ENCODE measurements around the gene SCIN. TPM values are rescaled to one million over a fixed set of nuclear protein-coding genes. Genes with fewer than 3 reads are reported as not detected.
"Not testable (repeated sequence)": the region's sequence is repeated elsewhere in the genome, so short reads cannot be mapped to it uniquely, and the experiment has no call there.

The SCIN gene
- total RNA-seq, 1 experiment from 2014 or later: 28.3 TPM

GRCh38 chr7:12650080-12650479 is 79.6 kb downstream of the SCIN start:
- TF ChIP-seq, protein P1, sequence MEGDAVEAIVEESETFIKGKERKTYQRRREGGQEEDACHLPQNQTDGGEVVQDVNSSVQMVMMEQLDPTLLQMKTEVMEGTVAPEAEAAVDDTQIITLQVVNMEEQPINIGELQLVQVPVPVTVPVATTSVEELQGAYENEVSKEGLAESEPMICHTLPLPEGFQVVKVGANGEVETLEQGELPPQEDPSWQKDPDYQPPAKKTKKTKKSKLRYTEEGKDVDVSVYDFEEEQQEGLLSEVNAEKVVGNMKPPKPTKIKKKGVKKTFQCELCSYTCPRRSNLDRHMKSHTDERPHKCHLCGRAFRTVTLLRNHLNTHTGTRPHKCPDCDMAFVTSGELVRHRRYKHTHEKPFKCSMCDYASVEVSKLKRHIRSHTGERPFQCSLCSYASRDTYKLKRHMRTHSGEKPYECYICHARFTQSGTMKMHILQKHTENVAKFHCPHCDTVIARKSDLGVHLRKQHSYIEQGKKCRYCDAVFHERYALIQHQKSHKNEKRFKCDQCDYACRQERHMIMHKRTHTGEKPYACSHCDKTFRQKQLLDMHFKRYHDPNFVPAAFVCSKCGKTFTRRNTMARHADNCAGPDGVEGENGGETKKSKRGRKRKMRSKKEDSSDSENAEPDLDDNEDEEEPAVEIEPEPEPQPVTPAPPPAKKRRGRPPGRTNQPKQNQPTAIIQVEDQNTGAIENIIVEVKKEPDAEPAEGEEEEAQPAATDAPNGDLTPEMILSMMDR (IDR thresholded peaks at IDR 0.05; ENCODE audit: unreplicated experiment): no peak
- intact Hi-C loops (cut with micrococcal nuclease; ENCODE audit: unreplicated experiment): no loop called here
- Mint-ChIP-seq H3K27ac (ENCODE audit: unreplicated experiment) (peak overlapping the region; percentile 81), H3K9me3 (ENCODE audit: low read depth, unreplicated experiment) (no peaks in the 10 kb centered on the region), H3K4me3 (ENCODE audit: low read depth, unreplicated experiment) (peak overlapping the region; percentile 34), H3K4me1 (ENCODE audit: low read depth, unreplicated experiment) (peaks cover 72% of the 10 kb centered on the region), H3K27me3 (ENCODE audit: unreplicated experiment) (no peaks in the 10 kb centered on the region), H3K36me3 (ENCODE audit: insufficient read depth, unreplicated experiment) (peaks cover 27% of the 10 kb centered on the region)
- DNase-seq: peak; percentile 28
- CTCF ChIA-PET: interaction anchor here (0.5 to 1.5 kb wide), 4 partner anchors 11 to 1230 kb away, joined by 3 to 12 read pairs (median 3); partner anchors contain the start of gene ARL4A
- BruUV-seq (replicated peaks): no TSS peak

- H3K27ac Mint-ChIP-seq (ENCODE audit: unreplicated experiment): no peak overlapping the region
- H3K4me3 Mint-ChIP-seq (ENCODE audit: low read depth, unreplicated experiment): no peak overlapping the region
- no peaks in the 10 kb centered on the region for H3K27me3 Mint-ChIP-seq (ENCODE audit: unreplicated experiment)
- DNase-seq: no peak
- no peaks in the 10 kb centered on the region for H3K9me3 Mint-ChIP-seq (ENCODE audit: low read depth, unreplicated experiment)
- CTCF ChIA-PET: interaction anchor here (0.7 kb wide), 1 partner anchor 377 kb away, joined by 4 read pairs; no protein-coding TSS in a partner anchor
- intact Hi-C loops (cut with micrococcal nuclease; ENCODE audit: unreplicated experiment): no loop called here
- TF ChIP-seq, protein P1 (IDR thresholded peaks at IDR 0.05; ENCODE audit: unreplicated experiment): no peak
- H3K36me3 Mint-ChIP-seq (ENCODE audit: insufficient read depth, unreplicated experiment): peaks cover 26% of the 10 kb centered on the region
- peaks cover 51% of the 10 kb centered on the region for H3K4me1 Mint-ChIP-seq (ENCODE audit: low read depth, unreplicated experiment)
- no TSS peak for BruUV-seq (replicated peaks)
Measured at GRCh38 chr7:12653110-12653509, 82.6 kb downstream of the SCIN start.

DNA sequence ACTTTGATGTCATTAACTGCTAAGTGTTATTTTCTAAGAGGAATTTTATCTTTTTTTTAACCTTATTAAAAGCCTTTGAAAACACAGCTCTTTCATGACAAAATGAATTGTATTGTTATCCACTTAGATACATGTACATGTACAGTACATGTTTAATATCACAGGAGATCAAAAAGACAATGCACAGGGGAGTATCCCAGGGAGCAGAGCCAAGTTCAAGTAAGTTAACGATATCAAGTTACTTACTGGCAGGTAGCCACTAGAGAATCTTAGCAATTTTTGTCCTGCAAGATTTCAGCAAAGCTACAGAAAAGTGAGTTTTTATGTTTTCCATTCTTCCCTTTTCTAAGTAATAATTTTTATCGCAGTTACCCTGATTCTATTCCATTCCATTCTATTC is 83.0 kb downstream of the SCIN start:
- TF ChIP-seq, protein P1 (IDR thresholded peaks at IDR 0.05; ENCODE audit: unreplicated experiment): no peak
- CTCF ChIA-PET: interaction anchor here (0.7 to 1.0 kb wide), 3 partner anchors 22 to 377 kb away, joined by 3 to 4 read pairs (median 3); no protein-coding TSS in a partner anchor
- no peak overlapping the region for H3K27ac Mint-ChIP-seq (ENCODE audit: unreplicated experiment)
- peaks cover 47% of the 10 kb centered on the region for H3K4me1 Mint-ChIP-seq (ENCODE audit: low read depth, unreplicated experiment)
- intact Hi-C loops (cut with micrococcal nuclease; ENCODE audit: unreplicated experiment): no loop called here
- no peak for DNase-seq
- no peaks in the 10 kb centered on the region for H3K27me3 Mint-ChIP-seq (ENCODE audit: unreplicated experiment)
- H3K36me3 Mint-ChIP-seq (ENCODE audit: insufficient read depth, unreplicated experiment): peaks cover 22% of the 10 kb centered on the region
- H3K4me3 Mint-ChIP-seq (ENCODE audit: low read depth, unreplicated experiment): no peak overlapping the region
- H3K9me3 Mint-ChIP-seq (ENCODE audit: low read depth, unreplicated experiment): no peaks in the 10 kb centered on the region
- BruUV-seq (replicated peaks): no TSS peak

- BruUV-seq (replicated peaks): no TSS peak
- no peaks in the 10 kb centered on the region for H3K27me3 Mint-ChIP-seq (ENCODE audit: unreplicated experiment)
- peaks cover 31% of the 10 kb centered on the region for H3K4me1 Mint-ChIP-seq (ENCODE audit: low read depth, unreplicated experiment)
- no peak overlapping the region for H3K4me3 Mint-ChIP-seq (ENCODE audit: low read depth, unreplicated experiment)
- CTCF ChIA-PET: no interaction called here
- H3K36me3 Mint-ChIP-seq (ENCODE audit: insufficient read depth, unreplicated experiment): peaks cover 6% of the 10 kb centered on the region
- H3K27ac Mint-ChIP-seq (ENCODE audit: unreplicated experiment): no peak overlapping the region
- no peaks in the 10 kb centered on the region for H3K9me3 Mint-ChIP-seq (ENCODE audit: low read depth, unreplicated experiment)
- intact Hi-C loops (cut with micrococcal nuclease; ENCODE audit: unreplicated experiment): no loop called here
- no peak for DNase-seq
- TF ChIP-seq, protein P1 (IDR thresholded peaks at IDR 0.05; ENCODE audit: unreplicated experiment): no peak
Measured at GRCh38 chr7:12655161-12655560, 84.6 kb downstream of the SCIN start.

DNA sequence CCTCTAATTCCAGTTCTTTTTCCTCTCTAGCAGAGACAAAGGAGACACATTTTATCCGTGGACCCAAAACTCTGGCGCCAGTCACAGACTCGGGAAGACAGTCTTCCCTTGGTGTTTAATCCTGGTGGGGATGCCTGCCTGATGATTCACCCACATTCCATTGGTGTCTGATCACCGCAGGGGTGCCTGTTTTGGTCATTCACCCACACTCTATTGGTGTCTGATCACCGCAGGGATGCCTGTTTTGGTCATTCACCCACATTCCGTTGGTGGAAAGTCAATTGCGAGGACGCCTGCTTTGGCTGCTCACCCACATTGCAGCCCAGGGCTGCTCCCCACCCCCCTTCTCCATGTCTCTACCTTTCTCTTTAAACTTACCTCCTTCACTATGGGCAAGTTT is 89.9 kb downstream of the SCIN start:
- DNase-seq: peak; percentile 72
- H3K36me3 Mint-ChIP-seq (ENCODE audit: insufficient read depth, unreplicated experiment); intact Hi-C loops (cut with micrococcal nuclease; ENCODE audit: unreplicated experiment); H3K9me3 Mint-ChIP-seq (ENCODE audit: low read depth, unreplicated experiment); H3K4me1 Mint-ChIP-seq (ENCODE audit: low read depth, unreplicated experiment); BruUV-seq (replicated peaks); CTCF ChIA-PET; H3K27me3 Mint-ChIP-seq (ENCODE audit: unreplicated experiment); H3K4me3 Mint-ChIP-seq (ENCODE audit: low read depth, unreplicated experiment): not testable (repeated sequence)
- peak overlapping the region; percentile 30 for H3K27ac Mint-ChIP-seq (ENCODE audit: unreplicated experiment)

- H3K27me3 Mint-ChIP-seq (ENCODE audit: unreplicated experiment); DNase-seq: not testable (repeated sequence)
Measured at GRCh38 chr7:12660986-12661385, 90.5 kb downstream of the SCIN start.

More at GRCh38 chr7:12660986-12661385, 90.5 kb downstream of the SCIN start:
- H3K9me3 Mint-ChIP-seq (ENCODE audit: low read depth, unreplicated experiment); CTCF ChIA-PET; intact Hi-C loops (cut with micrococcal nuclease; ENCODE audit: unreplicated experiment); BruUV-seq (replicated peaks); H3K36me3 Mint-ChIP-seq (ENCODE audit: insufficient read depth, unreplicated experiment); H3K4me1 Mint-ChIP-seq (ENCODE audit: low read depth, unreplicated experiment); H3K4me3 Mint-ChIP-seq (ENCODE audit: low read depth, unreplicated experiment); H3K27ac Mint-ChIP-seq (ENCODE audit: unreplicated experiment): not testable (repeated sequence)

Data from Calu3 (cell line).